ENCODE results near the gene DLGAP3. TPM values are rescaled to one million over a fixed set of nuclear protein-coding genes. Genes with fewer than 3 reads are reported as not detected.

The DLGAP3 gene
- polyA plus RNA-seq, 4 donors = 0.18 to 0.39 (median 0.27) TPM; not detected in 1

- WGBS, 3 donors = 81 to 90% (median 81%) methylated on average over 3 of the region's 3 CpGs
- FAIRE-seq (no peak), DNase-seq (no peak)
- Histone ChIP-seq H3K9me3 (ENCODE audit: control insufficient read depth in 2 of 2, insufficient read depth in 1 of 2, low read depth in 1 of 2, low read length in 1 of 2) (no peaks in the 10 kb centered on the region), H3K4me1 (ENCODE audit: control insufficient read depth in 3 of 3, insufficient read depth in 2 of 3, low read depth in 1 of 3, low read length in 2 of 3) (peaks cover 0 to 25% (median 0%) of the 10 kb centered on the region in 3 donors), H3K36me3 (ENCODE audit: control insufficient read depth in 3 of 3, insufficient read depth in 2 of 3, low read depth in 1 of 3, low read length in 3 of 3) (peaks cover 0 to 11% (median 0%) of the 10 kb centered on the region in 3 donors), H3K27me3 (ENCODE audit: control insufficient read depth in 3 of 3, insufficient read depth in 3 of 3, low read length in 3 of 3) (no peaks in the 10 kb centered on the region), H3K27ac (ENCODE audit: low read depth in 1 of 3, low read length in 2 of 3) (no peak overlapping the region), H3K4me3 (ENCODE audit: low read depth in 1 of 3, low read length in 3 of 3) (no peak overlapping the region)
These were observed 89.0 kb downstream of the DLGAP3 start for GRCh38 chr1:34840426-34840825.

GRCh38 chr1:34839526-34840305 is 89.7 kb downstream of the DLGAP3 start:
- H3K36me3 ChIP-seq (ENCODE audit: control insufficient read depth in 3 of 3, insufficient read depth in 2 of 3, low read depth in 1 of 3, low read length in 3 of 3) = peaks cover 0 to 11% (median 0%) of the 10 kb centered on the region in 3 donors
- no peaks in the 10 kb centered on the region for H3K27me3 ChIP-seq (ENCODE audit: control insufficient read depth in 3 of 3, insufficient read depth in 3 of 3, low read length in 3 of 3)
- WGBS, 3 donors = 75 to 84% (median 75%) methylated on average over 14 of the region's 14 CpGs
- FAIRE-seq = no peak
- no peaks in the 10 kb centered on the region for H3K9me3 ChIP-seq (ENCODE audit: control insufficient read depth in 2 of 2, insufficient read depth in 1 of 2, low read depth in 1 of 2, low read length in 1 of 2)
- H3K27ac ChIP-seq (ENCODE audit: low read depth in 1 of 3, low read length in 2 of 3) = no peak overlapping the region
- no peak overlapping the region for H3K4me3 ChIP-seq (ENCODE audit: low read depth in 1 of 3, low read length in 3 of 3)
- H3K4me1 ChIP-seq (ENCODE audit: control insufficient read depth in 3 of 3, insufficient read depth in 2 of 3, low read depth in 1 of 3, low read length in 2 of 3) = peaks cover 0 to 25% (median 0%) of the 10 kb centered on the region in 3 donors
- DNase-seq = no peak

GRCh38 chr1:34833711-34834110 is 95.7 kb downstream of the DLGAP3 start:
- Histone ChIP-seq H3K4me1 (ENCODE audit: control insufficient read depth in 3 of 3, insufficient read depth in 2 of 3, low read depth in 1 of 3, low read length in 2 of 3) (no peaks in the 10 kb centered on the region), H3K27ac (ENCODE audit: low read depth in 1 of 3, low read length in 2 of 3) (no peak overlapping the region), H3K27me3 (ENCODE audit: control insufficient read depth in 3 of 3, insufficient read depth in 3 of 3, low read length in 3 of 3) (no peaks in the 10 kb centered on the region), H3K9me3 (ENCODE audit: control insufficient read depth in 2 of 2, insufficient read depth in 1 of 2, low read depth in 1 of 2, low read length in 1 of 2) (no peaks in the 10 kb centered on the region), H3K4me3 (ENCODE audit: low read depth in 1 of 3, low read length in 3 of 3) (no peak overlapping the region), H3K36me3 (ENCODE audit: control insufficient read depth in 3 of 3, insufficient read depth in 2 of 3, low read depth in 1 of 3, low read length in 3 of 3) (peaks cover 0 to 9% (median 0%) of the 10 kb centered on the region in 3 donors)
- DNase-seq (no peak), FAIRE-seq (no peak)
- WGBS, 3 donors = 88 to 100% (median 96%) methylated on average over 1 of the region's 1 CpG

GRCh38 chr1:34831721-34832246 is 97.7 kb downstream of the DLGAP3 start:
- DNase-seq (no peak), FAIRE-seq (no peak)
- Histone ChIP-seq H3K9me3 (ENCODE audit: control insufficient read depth in 2 of 2, insufficient read depth in 1 of 2, low read depth in 1 of 2, low read length in 1 of 2) (no peaks in the 10 kb centered on the region), H3K4me1 (ENCODE audit: control insufficient read depth in 3 of 3, insufficient read depth in 2 of 3, low read depth in 1 of 3, low read length in 2 of 3) (no peaks in the 10 kb centered on the region), H3K4me3 (ENCODE audit: low read depth in 1 of 3, low read length in 3 of 3) (no peak overlapping the region), H3K36me3 (ENCODE audit: control insufficient read depth in 3 of 3, insufficient read depth in 2 of 3, low read depth in 1 of 3, low read length in 3 of 3) (peaks cover 0 to 6% (median 0%) of the 10 kb centered on the region in 3 donors), H3K27ac (ENCODE audit: low read depth in 1 of 3, low read length in 2 of 3) (no peak overlapping the region), H3K27me3 (ENCODE audit: control insufficient read depth in 3 of 3, insufficient read depth in 3 of 3, low read length in 3 of 3) (no peaks in the 10 kb centered on the region)
- 79 to 83% (median 80%) methylated on average over 6 of the region's 6 CpGs for WGBS, 3 donors

GRCh38 chr1:34829250-34829649 is 100.2 kb downstream of the DLGAP3 start:
- no peak for DNase-seq
- no peak overlapping the region for H3K27ac ChIP-seq (ENCODE audit: low read depth in 1 of 3, low read length in 2 of 3)
- peaks cover 0 to 2% (median 0%) of the 10 kb centered on the region in 3 donors for H3K36me3 ChIP-seq (ENCODE audit: control insufficient read depth in 3 of 3, insufficient read depth in 2 of 3, low read depth in 1 of 3, low read length in 3 of 3)
- peaks cover 0 to 6% (median 0%) of the 10 kb centered on the region in 3 donors for H3K4me1 ChIP-seq (ENCODE audit: control insufficient read depth in 3 of 3, insufficient read depth in 2 of 3, low read depth in 1 of 3, low read length in 2 of 3)
- H3K27me3 ChIP-seq (ENCODE audit: control insufficient read depth in 3 of 3, insufficient read depth in 3 of 3, low read length in 3 of 3) = no peaks in the 10 kb centered on the region
- WGBS, 3 donors = 82 to 92% (median 83%) methylated on average over 3 of the region's 3 CpGs
- H3K4me3 ChIP-seq (ENCODE audit: low read depth in 1 of 3, low read length in 3 of 3) = no peak overlapping the region
- no peaks in the 10 kb centered on the region for H3K9me3 ChIP-seq (ENCODE audit: control insufficient read depth in 2 of 2, insufficient read depth in 1 of 2, low read depth in 1 of 2, low read length in 1 of 2)
- FAIRE-seq = no peak

- Histone ChIP-seq H3K9me3 (ENCODE audit: control insufficient read depth in 2 of 2, insufficient read depth in 1 of 2, low read depth in 1 of 2, low read length in 1 of 2) (no peaks in the 10 kb centered on the region), H3K4me3 (ENCODE audit: low read depth in 1 of 3, low read length in 3 of 3) (no peak overlapping the region), H3K36me3 (ENCODE audit: control insufficient read depth in 3 of 3, insufficient read depth in 2 of 3, low read depth in 1 of 3, low read length in 3 of 3) (peaks cover 0 to 2% (median 0%) of the 10 kb centered on the region in 3 donors), H3K27ac (ENCODE audit: low read depth in 1 of 3, low read length in 2 of 3) (no peak overlapping the region), H3K27me3 (ENCODE audit: control insufficient read depth in 3 of 3, insufficient read depth in 3 of 3, low read length in 3 of 3) (no peaks in the 10 kb centered on the region), H3K4me1 (ENCODE audit: control insufficient read depth in 3 of 3, insufficient read depth in 2 of 3, low read depth in 1 of 3, low read length in 2 of 3) (peaks cover 0 to 6% (median 0%) of the 10 kb centered on the region in 3 donors)
- 74 to 85% (median 80%) methylated on average over 2 of the region's 2 CpGs for WGBS, 3 donors
- DNase-seq (no peak), FAIRE-seq (no peak)
These were observed 100.8 kb downstream of the DLGAP3 start for GRCh38 chr1:34828611-34829010.

- no peak overlapping the region for H3K27ac ChIP-seq (ENCODE audit: low read depth in 1 of 3, low read length in 2 of 3)
- peaks cover 0 to 2% (median 0%) of the 10 kb centered on the region in 3 donors for H3K36me3 ChIP-seq (ENCODE audit: control insufficient read depth in 3 of 3, insufficient read depth in 2 of 3, low read depth in 1 of 3, low read length in 3 of 3)
- no peak for DNase-seq
- H3K27me3 ChIP-seq (ENCODE audit: control insufficient read depth in 3 of 3, insufficient read depth in 3 of 3, low read length in 3 of 3) = no peaks in the 10 kb centered on the region
- 79 to 88% (median 81%) methylated on average over 5 of the region's 5 CpGs for WGBS, 3 donors
- no peak for FAIRE-seq
- H3K4me3 ChIP-seq (ENCODE audit: low read depth in 1 of 3, low read length in 3 of 3) = no peak overlapping the region
- H3K9me3 ChIP-seq (ENCODE audit: control insufficient read depth in 2 of 2, insufficient read depth in 1 of 2, low read depth in 1 of 2, low read length in 1 of 2) = no peaks in the 10 kb centered on the region
- H3K4me1 ChIP-seq (ENCODE audit: control insufficient read depth in 3 of 3, insufficient read depth in 2 of 3, low read depth in 1 of 3, low read length in 2 of 3) = peaks cover 0 to 6% (median 0%) of the 10 kb centered on the region in 3 donors
These were observed 102.0 kb downstream of the DLGAP3 start for GRCh38 chr1:34827341-34827941.

GRCh38 chr1:34825455-34826091 is 103.9 kb downstream of the DLGAP3 start:
- 53 to 67% (median 64%) methylated on average over 11 of the region's 11 CpGs for WGBS, 3 donors
- DNase-seq (peak; percentile 7 to 36), FAIRE-seq (no peak)
- H3K27ac ChIP-seq (ENCODE audit: low read depth in 1 of 3, low read length in 2 of 3) = peak overlapping the region in 1 of 3 donors; percentile 17
- no peaks in the 10 kb centered on the region for H3K36me3 ChIP-seq (ENCODE audit: control insufficient read depth in 3 of 3, insufficient read depth in 2 of 3, low read depth in 1 of 3, low read length in 3 of 3)
- H3K27me3 ChIP-seq (ENCODE audit: control insufficient read depth in 3 of 3, insufficient read depth in 3 of 3, low read length in 3 of 3) = no peaks in the 10 kb centered on the region
- no peak overlapping the region for H3K4me3 ChIP-seq (ENCODE audit: low read depth in 1 of 3, low read length in 3 of 3)
- no peaks in the 10 kb centered on the region for H3K9me3 ChIP-seq (ENCODE audit: control insufficient read depth in 2 of 2, insufficient read depth in 1 of 2, low read depth in 1 of 2, low read length in 1 of 2)
- H3K4me1 ChIP-seq (ENCODE audit: control insufficient read depth in 3 of 3, insufficient read depth in 2 of 3, low read depth in 1 of 3, low read length in 2 of 3) = peaks cover 0 to 6% (median 0%) of the 10 kb centered on the region in 3 donors

Measured in small intestine (tissue), 7 donors.